Frontal cortex (tissue), 4 donors: ENCODE results near the gene GNAZ. TPM values are rescaled to one million over a fixed set of nuclear protein-coding genes. Genes with fewer than 3 reads are reported as not detected.
"Not testable (repeated sequence)": the region's sequence is repeated elsewhere in the genome, so short reads cannot be mapped to it uniquely, and the experiment has no call there.

Source experiments
- DNase-seq, 2 donors: peaks; one replicate each; pipeline ENCODE4 v3.0.0; 2012; ENCODE audit warnings: low spot score in 2 of 2
- FAIRE-seq: peaks from 2 replicates; lab custom pipeline; 2012; peaks lifted over from hg19 to GRCh38; lab: Jason Lieb, UNC
- total RNA-seq: library from RNA; depleted of rRNA; stranded (reverse); fragments of >200 nt; gene quantifications from one replicate; pipeline ENCODE4 v1.2.3, GENCODE V29; 2014
- donor health status: control.
- donor health status: control.
- donor health status: control.

The GNAZ gene
- total RNA-seq, result 183 TPM

GRCh38 chr22:23070418-23071229 is at the start of gene GNAZ:
GNAZ (plus strand) TSS chr22:23070519; CDS start chr22:23095696, 25,177 bp downstream.
- DNase-seq, result no peak
- FAIRE-seq, result no peak

- FAIRE-seq, result no peak
- no peak for DNase-seq
These were observed 49.5 kb upstream of the GNAZ start for GRCh38 chr22:23020659-23021293.

DNA sequence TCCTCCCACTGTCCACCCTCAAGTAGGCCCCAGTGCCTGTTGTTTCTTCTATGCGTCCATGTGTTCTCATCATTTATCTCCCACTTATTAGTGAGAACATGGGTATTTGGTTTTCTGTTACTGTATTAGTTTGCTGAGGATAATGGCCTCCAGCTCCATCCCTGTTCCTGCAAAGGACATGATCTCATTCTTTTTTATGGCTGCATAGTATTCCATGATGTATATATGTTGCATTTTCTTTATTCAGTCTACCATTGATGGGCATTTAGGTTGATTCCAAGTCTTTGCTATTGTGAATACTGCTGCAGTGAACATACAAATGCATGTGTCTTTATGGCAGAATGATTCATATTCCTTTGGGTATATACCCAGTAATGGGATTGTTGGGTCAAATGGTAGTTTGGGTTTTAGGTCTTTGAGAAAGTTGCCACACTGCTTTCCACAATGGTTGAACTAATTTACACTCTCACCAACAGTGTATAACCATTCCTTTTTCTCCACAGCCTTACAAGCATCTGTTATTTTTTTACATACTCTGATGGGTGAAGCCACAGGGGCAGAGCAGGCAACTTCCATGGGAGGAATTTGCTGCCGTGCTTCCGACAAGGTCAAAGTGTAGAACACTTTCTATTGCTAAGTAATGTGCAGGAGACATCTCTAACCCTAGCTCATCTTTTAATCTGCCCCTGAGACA is 48.5 kb upstream of the GNAZ start:
- DNase-seq, FAIRE-seq: not testable (repeated sequence)

DNA sequence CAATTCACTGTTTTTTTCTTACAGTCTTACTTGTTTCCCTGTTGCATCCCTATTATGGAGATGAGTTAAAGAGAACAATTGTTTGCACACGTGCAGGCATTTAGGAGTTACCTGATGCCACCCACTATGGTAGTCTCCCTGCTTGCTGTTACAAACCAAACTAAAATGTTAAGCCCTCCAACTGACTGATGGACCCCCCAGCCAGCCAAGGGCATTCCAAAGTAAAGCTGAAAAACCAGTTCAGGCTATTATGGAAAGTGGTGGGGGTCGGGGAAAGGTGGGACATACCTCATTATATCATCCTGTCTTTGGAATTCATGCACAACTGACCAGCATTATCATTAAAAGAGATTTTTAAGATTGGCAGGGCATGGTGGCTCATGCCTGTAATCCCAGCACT is 47.0 kb upstream of the GNAZ start:
- FAIRE-seq, result no peak
- no peak for DNase-seq

DNA sequence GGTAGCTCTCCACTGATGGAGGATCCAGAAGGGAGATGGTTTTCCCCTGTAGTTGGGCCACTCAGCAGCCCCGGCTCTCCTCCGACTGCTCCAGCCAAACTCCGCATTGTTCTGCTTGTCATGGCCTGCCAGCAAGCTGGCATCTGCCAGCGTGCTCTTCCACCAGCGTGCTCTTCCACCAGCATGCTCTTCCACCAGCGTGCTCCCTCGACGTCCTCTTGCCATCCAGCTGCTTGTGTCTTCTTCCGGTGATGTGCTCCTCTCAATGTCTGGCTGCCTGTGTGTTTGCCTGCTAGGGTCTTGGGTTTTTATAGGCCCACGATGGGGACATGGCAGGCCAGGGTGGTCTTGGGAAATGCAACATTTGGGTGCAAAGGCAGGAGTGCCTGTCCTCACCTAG is 43.5 kb upstream of the GNAZ start:
- DNase-seq (no peak), FAIRE-seq (no peak)

DNA sequence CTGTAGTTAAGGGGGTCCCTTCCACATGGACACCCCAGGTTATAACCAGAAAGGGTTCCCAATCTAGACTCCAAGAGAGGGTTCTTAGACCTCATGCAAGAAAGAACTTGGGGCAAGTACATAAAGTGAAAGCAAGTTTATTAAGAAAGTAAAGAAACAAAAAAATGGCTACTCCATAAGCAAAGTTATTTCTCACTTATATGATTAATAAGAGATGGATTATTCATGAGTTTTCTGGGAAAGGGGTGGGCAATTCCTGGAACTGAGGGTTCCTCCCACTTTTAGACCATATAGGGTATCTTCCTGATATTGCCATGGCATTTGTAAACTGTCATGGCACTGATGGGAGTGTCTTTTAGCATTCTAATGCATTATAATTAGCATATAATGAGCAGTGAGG is 42.5 kb upstream of the GNAZ start:
- not testable (repeated sequence) for FAIRE-seq, DNase-seq

- no peak for FAIRE-seq
- DNase-seq, result no peak
These were observed 40.6 kb upstream of the GNAZ start for GRCh38 chr22:23029521-23030228.

- FAIRE-seq (no peak), DNase-seq (no peak)
These were observed 38.9 kb upstream of the GNAZ start for GRCh38 chr22:23031381-23031780.

GRCh38 chr22:23031786-23032185 is 38.5 kb upstream of the GNAZ start:
- DNase-seq, result no peak
- FAIRE-seq, result no peak

- FAIRE-seq (no peak), DNase-seq (no peak)
These were observed 37.7 kb upstream of the GNAZ start for GRCh38 chr22:23032658-23033057.

- DNase-seq (no peak), FAIRE-seq (no peak)
These were observed 37.0 kb upstream of the GNAZ start for GRCh38 chr22:23033116-23033905.

DNA sequence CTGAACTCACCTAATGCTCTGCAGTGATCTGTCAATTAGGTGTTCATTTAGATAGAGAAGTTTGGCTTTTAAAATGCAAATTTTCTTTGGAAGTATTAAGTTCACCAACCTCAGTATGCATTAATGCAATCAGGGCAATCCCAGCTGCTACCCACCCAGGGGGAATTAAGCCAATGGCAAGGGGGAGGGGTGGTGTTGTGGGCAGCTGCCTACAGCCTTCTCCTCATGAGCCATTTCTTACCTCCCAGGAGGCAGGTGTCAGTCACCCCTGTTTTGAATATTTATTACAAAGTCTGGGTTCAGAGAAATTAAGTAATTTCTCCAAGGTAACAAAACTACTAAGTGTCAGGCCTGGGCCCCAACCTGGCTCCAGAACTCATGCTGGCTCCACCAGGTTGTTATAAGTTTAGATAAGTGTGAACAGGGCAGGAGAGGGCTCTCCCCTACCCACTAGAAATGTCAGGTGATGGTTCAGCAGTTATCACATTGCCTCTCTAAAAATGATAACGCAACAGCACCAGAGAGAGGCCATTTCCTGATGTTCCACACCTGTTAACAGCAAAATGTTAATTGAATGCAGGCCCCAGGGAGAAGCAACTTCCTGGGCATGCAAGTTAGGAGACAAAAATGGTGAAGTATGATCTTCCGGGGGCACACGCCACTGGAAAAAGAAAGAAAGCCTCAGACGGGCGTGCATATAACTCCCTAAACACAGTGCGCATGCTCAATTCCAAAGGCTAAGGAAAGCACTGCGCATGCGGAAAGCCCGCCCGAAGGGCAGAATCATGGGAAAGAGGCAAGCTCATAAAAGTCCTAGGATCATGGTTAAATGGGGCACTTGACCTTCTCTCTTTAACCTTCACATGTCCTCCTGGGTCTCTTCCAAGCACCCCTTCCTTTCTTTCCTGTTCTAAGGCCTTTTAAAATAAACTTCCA is 35.4 kb upstream of the GNAZ start:
- FAIRE-seq (no peak), DNase-seq (no peak)

- DNase-seq (no peak), FAIRE-seq (no peak)
These were observed 34.6 kb upstream of the GNAZ start for GRCh38 chr22:23035557-23036277.

- DNase-seq (no peak), FAIRE-seq (no peak)
These were observed 33.5 kb upstream of the GNAZ start for GRCh38 chr22:23036684-23037428.

DNA sequence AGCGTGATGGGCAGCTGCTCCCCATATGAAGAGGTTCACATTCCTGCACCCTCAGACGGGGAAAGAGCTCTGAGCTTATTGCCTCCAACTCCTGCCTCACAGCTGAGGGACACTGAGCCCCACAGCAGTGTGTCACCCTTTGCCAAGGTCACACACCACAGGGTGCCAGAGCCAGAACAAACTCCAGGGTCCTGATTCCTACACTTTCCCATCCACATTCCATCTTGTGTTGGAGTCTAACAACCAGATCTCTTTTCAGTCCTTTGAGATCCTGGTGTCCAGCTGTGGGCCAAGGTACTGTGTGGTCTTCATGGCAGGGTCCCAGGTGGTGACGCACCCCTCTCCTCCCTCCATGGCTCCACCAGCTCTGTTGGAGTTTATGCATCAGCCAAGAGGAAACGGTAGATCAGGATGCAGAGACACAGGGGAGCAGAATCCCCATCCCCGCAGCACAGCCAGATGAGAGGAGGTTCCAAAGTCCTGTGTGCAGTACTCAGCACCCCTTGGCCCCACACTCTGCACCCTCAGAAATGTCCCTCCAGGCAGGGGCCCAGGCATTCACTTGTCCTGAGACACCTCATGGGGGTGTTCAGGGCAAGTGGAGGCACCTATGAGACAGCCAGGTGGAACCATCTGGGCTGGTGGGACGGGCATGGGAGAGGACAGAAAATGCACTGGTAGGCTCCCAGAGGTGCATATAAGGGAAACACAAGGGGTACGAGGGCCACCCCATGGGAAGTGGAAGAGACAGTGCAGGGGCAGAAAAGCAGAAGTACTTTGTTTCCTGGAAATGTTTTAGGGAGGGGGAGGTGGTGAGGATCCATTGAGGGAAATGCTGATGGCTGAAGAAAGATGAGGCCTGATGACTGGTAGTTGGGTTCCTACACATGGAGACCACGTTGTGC is 32.6 kb upstream of the GNAZ start:
- DNase-seq (no peak), FAIRE-seq (no peak)

- FAIRE-seq (no peak), DNase-seq (no peak)
These were observed 32.0 kb upstream of the GNAZ start for GRCh38 chr22:23038334-23038642.
